Tibial nerve (tissue), 4 donors: ENCODE data around the gene SAMSN1.

ENCODE experiments used
- EP300 ChIP-seq, 2 donors: sonication (generic); formaldehyde crosslinking; IDR thresholded peaks; one replicate each; pipeline ENCODE4 v1.6.1; 2017; ENCODE audit warnings: antibody characterized with exemption in 2 of 2, mild to moderate bottlenecking in 1 of 2
- TF ChIP-seq, protein P1 (sequence below), 5 experiments: fragments of 200-600 bp in 3 of 5; fragments of 450-650 bp in 2 of 5; sonication (generic) in 3 of 5; IDR thresholded peaks; one replicate each; pipeline ENCODE4 v1.5.1; 2016 to 2019; ENCODE audit warnings: antibody characterized with exemption in 5 of 5, mild to moderate bottlenecking in 3 of 5, moderate library complexity in 2 of 5

DNA sequence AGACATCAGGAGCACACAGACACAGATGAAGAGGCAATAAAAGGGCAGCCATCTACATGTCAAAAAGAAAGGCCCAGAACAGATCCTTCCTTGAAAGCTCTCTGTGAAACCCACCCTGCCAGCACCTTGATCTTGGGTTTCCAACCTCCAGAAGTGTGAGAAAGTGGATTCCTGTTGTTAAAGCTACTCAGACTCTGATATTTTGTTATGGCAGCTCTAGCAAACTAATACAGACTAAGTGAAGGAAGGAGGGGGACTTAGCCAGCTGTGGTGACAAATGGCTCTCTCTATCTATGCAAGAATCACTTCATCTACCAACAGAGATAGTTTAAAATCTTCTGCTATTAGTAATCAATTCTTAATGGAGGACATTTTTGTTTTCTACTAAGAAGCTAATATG lies 10.4 kb downstream of the SAMSN1 start:
- TF ChIP-seq, protein P1, sequence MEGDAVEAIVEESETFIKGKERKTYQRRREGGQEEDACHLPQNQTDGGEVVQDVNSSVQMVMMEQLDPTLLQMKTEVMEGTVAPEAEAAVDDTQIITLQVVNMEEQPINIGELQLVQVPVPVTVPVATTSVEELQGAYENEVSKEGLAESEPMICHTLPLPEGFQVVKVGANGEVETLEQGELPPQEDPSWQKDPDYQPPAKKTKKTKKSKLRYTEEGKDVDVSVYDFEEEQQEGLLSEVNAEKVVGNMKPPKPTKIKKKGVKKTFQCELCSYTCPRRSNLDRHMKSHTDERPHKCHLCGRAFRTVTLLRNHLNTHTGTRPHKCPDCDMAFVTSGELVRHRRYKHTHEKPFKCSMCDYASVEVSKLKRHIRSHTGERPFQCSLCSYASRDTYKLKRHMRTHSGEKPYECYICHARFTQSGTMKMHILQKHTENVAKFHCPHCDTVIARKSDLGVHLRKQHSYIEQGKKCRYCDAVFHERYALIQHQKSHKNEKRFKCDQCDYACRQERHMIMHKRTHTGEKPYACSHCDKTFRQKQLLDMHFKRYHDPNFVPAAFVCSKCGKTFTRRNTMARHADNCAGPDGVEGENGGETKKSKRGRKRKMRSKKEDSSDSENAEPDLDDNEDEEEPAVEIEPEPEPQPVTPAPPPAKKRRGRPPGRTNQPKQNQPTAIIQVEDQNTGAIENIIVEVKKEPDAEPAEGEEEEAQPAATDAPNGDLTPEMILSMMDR (IDR thresholded peaks at IDR 0.05), result no peak
- TF ChIP-seq EP300 (IDR thresholded peaks at IDR 0.05), result no peak
